Osteocyte (in vitro differentiated cells): ENCODE results near the gene KIAA0408. TPM values are rescaled to one million over a fixed set of nuclear protein-coding genes. Genes with fewer than 3 reads are reported as not detected.
"Not testable (repeated sequence)": the region's sequence is repeated elsewhere in the genome, so short reads cannot be mapped to it uniquely, and the experiment has no call there.

ENCODE experiments used
- DNase-seq: peaks from one replicate; pipeline ENCODE4 v3.0.0; 2021; ENCODE audit warnings: mixed read lengths; ENCODE audit not compliant: unreplicated experiment; ENCODE audit errors: extremely low spot score
- H3K27ac Mint-ChIP-seq: one replicate; pipeline ENCODE4 v1.8.0; 2021; ENCODE audit warnings: mild to moderate bottlenecking, mixed read lengths; ENCODE audit not compliant: unreplicated experiment
- H3K27me3 Mint-ChIP-seq: one replicate; pipeline ENCODE4 v1.8.0; 2021; ENCODE audit warnings: mixed read lengths; ENCODE audit not compliant: unreplicated experiment
- H3K36me3 Mint-ChIP-seq: one replicate; pipeline ENCODE4 v1.8.0; 2021; ENCODE audit warnings: mixed read lengths; ENCODE audit not compliant: unreplicated experiment
- H3K4me1 Mint-ChIP-seq: one replicate; pipeline ENCODE4 v1.8.0; 2021; ENCODE audit warnings: mixed read lengths; ENCODE audit not compliant: unreplicated experiment
- H3K4me3 Mint-ChIP-seq: one replicate; pipeline ENCODE4 v1.8.0; 2021; ENCODE audit warnings: mild to moderate bottlenecking, moderate library complexity, mixed read lengths; ENCODE audit not compliant: unreplicated experiment
- H3K9me3 Mint-ChIP-seq: one replicate; pipeline ENCODE4 v1.8.0; 2021; ENCODE audit warnings: mixed read lengths; ENCODE audit not compliant: unreplicated experiment
- CTCF ChIP-seq: fragments of 200-600 bp; sonication (generic); IDR thresholded peaks from 2 replicates; pipeline ENCODE4 v1.5.0; 2021; ENCODE audit warnings: antibody characterized with exemption, mild to moderate bottlenecking, moderate library complexity
- total RNA-seq: library from RNA; stranded (reverse); gene quantifications from 2 replicates; pipeline ENCODE4 v1.2.1, GENCODE V29; 2021

Gene KIAA0408
- total RNA-seq, 1 donor from 2014 or later, result 0.27 TPM

- DNase-seq, result no peak
- no peaks in the 10 kb centered on the region for H3K36me3 Mint-ChIP-seq
- TF ChIP-seq CTCF, result no peak
- H3K4me3 Mint-ChIP-seq, result no peak overlapping the region
- H3K27me3 Mint-ChIP-seq, result no peaks in the 10 kb centered on the region
- no peaks in the 10 kb centered on the region for H3K9me3 Mint-ChIP-seq
- no peak overlapping the region for H3K27ac Mint-ChIP-seq
- H3K4me1 Mint-ChIP-seq, result no peaks in the 10 kb centered on the region
Observed at GRCh38 chr6:127436578-127437110, 22.5 kb downstream of the KIAA0408 start.

- H3K4me3 Mint-ChIP-seq, result no peak overlapping the region
- H3K9me3 Mint-ChIP-seq, result no peaks in the 10 kb centered on the region
- no peak overlapping the region for H3K27ac Mint-ChIP-seq
- no peaks in the 10 kb centered on the region for H3K36me3 Mint-ChIP-seq
- TF ChIP-seq CTCF, result no peak
- H3K27me3 Mint-ChIP-seq, result no peaks in the 10 kb centered on the region
- DNase-seq, result no peak
- no peaks in the 10 kb centered on the region for H3K4me1 Mint-ChIP-seq
Observed at GRCh38 chr6:127435626-127436220, 23.5 kb downstream of the KIAA0408 start.

DNA sequence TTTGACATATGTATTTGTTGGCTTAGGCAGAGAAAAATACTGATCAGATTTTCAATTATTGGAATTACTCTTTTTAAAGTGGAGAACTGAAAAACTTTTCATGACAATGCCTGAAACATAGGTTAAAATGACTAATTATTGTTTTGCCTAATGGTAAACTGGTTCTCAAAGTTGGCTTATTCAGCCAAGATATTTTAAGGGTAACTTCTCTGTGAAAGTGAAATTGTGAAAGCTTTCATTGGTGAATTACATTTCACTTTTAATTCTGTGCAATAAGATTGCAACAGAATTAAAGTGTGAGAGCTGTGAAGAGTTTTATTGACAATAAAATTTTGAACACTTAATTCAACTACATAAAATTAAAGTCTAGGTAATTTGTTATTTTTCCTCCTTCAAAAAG lies 24.5 kb downstream of the KIAA0408 start:
- no peak for TF ChIP-seq CTCF
- no peak overlapping the region for H3K4me3 Mint-ChIP-seq
- no peaks in the 10 kb centered on the region for H3K36me3 Mint-ChIP-seq
- no peaks in the 10 kb centered on the region for H3K4me1 Mint-ChIP-seq
- H3K27ac Mint-ChIP-seq, result no peak overlapping the region
- no peak for DNase-seq
- no peaks in the 10 kb centered on the region for H3K27me3 Mint-ChIP-seq
- no peaks in the 10 kb centered on the region for H3K9me3 Mint-ChIP-seq

DNA sequence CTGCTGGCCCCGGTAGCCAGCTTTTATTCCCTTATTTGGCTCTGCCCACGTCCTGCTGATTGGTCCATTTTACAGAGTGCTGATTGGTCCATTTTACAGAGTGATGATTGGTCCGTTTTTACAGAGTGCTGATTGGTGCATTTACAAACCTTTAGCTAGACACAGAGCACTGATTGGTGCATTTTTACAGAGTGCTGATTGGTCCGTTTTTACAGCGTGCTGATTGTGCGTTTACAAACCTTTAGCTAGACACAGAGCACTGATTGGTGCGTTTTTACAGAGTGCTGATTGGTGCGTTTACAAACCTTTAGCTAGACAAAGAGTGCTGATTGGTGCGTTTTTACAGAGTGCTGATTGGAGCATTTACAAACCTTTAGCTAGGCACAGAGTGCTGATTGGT lies 30.6 kb downstream of the KIAA0408 start:
- H3K4me3 Mint-ChIP-seq, H3K4me1 Mint-ChIP-seq, H3K36me3 Mint-ChIP-seq, H3K27ac Mint-ChIP-seq, H3K27me3 Mint-ChIP-seq, H3K9me3 Mint-ChIP-seq, DNase-seq: not testable (repeated sequence)

- no peak for TF ChIP-seq CTCF
- Mint-ChIP-seq H3K9me3 (no peaks in the 10 kb centered on the region), H3K36me3 (no peaks in the 10 kb centered on the region), H3K27ac (no peak overlapping the region), H3K4me1 (peaks cover 7% of the 10 kb centered on the region), H3K27me3 (no peaks in the 10 kb centered on the region), H3K4me3 (no peak overlapping the region)
- no peak for DNase-seq
Observed at GRCh38 chr6:127423921-127424320, 35.3 kb downstream of the KIAA0408 start.

DNA sequence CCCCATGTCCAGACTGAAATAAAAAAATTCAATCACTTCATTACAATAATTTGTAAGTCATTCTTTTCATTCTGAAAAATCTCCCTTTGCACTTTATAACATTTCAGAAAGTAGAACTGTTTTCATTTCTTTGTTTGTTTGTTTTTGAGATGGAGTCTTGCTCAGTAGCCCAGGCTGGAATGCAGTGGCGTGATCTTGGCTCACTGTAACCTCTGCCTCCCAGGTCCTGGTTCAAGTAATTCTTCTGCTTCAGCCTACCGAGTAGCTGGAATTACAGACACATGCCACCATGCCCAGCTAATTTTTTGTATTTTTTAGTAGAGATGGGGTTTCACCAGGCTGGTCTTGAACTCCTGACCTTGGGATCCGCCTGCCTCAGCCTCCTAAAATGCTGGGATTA lies 38.0 kb downstream of the KIAA0408 start:
- not testable (repeated sequence) for H3K36me3 Mint-ChIP-seq, H3K27me3 Mint-ChIP-seq, H3K9me3 Mint-ChIP-seq, DNase-seq, H3K4me1 Mint-ChIP-seq, H3K27ac Mint-ChIP-seq, H3K4me3 Mint-ChIP-seq
